GM12872 (cell line): ENCODE results near the gene CAPN15.

ENCODE experiments used
- TF ChIP-seq, protein P1 (sequence below): IDR thresholded peaks from 3 replicates; pipeline ENCODE4 v1.5.1; 2011; ENCODE audit warnings: low read depth, mild to moderate bottlenecking, low read length, moderate library complexity; ENCODE audit not compliant: insufficient read depth

Gene CAPN15

DNA sequence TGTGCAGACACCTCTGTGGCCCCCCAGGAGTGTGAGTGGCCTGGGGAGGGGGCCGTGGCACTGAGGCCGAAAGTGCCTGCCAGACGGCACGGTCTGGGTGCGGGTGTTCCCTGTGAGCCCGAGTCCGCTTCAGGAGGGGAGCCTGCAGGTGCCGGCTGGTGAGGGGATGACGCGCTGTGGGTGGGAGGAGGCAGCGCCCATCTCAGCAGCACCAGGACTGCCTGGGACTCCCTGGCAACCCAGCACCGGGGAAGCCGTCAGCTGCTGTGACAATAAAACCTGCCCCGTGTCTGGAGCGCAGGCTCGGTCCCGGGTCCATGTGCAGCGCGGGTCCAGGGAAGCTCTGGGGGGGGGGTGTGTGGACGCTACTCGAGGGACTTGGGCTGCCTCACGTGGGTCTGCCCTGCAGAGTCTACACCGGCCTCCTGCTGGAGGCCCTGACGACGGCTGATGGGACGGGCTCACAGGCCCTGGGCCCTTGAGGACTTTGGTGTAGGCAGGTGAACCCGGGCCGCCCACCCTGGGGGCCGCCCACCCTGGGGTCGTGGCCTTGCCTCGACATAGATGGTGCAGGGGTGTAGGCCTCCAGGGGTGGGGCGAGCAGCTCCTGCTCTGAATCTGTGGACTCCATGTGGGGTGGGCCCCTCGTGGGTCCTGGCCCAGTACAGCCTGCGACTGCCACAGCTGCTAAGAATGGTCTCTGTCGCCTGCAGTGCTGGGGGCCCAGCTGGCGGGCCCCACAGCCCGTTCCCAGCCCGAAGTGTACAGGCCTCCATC is 56.5 kb downstream of the CAPN15 start:
- TF ChIP-seq, protein P1, sequence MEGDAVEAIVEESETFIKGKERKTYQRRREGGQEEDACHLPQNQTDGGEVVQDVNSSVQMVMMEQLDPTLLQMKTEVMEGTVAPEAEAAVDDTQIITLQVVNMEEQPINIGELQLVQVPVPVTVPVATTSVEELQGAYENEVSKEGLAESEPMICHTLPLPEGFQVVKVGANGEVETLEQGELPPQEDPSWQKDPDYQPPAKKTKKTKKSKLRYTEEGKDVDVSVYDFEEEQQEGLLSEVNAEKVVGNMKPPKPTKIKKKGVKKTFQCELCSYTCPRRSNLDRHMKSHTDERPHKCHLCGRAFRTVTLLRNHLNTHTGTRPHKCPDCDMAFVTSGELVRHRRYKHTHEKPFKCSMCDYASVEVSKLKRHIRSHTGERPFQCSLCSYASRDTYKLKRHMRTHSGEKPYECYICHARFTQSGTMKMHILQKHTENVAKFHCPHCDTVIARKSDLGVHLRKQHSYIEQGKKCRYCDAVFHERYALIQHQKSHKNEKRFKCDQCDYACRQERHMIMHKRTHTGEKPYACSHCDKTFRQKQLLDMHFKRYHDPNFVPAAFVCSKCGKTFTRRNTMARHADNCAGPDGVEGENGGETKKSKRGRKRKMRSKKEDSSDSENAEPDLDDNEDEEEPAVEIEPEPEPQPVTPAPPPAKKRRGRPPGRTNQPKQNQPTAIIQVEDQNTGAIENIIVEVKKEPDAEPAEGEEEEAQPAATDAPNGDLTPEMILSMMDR = no peak

DNA sequence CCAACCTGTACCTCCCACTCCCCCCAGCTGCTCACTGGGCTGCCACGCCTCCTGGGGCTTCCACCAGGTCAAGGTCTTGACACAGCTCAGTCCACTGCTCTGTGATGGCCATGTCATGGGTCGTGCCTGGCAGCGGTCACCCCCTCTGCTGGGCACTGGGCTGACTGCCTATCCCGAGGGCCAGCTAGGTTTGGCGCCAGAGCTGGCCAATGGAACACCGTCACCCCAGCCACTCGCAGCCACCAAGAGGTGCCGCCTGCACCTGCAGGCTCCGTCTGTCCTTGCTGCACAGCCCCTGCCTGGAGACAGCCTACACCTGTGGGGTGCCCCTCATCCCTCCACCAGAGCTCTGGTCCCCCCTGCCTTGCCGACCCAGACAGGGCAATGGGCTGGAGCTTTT is 57.8 kb downstream of the CAPN15 start:
- TF ChIP-seq, protein P1 = 0 out of 3 replicates have a peak, but pooled peaks have one; percentile 12

DNA sequence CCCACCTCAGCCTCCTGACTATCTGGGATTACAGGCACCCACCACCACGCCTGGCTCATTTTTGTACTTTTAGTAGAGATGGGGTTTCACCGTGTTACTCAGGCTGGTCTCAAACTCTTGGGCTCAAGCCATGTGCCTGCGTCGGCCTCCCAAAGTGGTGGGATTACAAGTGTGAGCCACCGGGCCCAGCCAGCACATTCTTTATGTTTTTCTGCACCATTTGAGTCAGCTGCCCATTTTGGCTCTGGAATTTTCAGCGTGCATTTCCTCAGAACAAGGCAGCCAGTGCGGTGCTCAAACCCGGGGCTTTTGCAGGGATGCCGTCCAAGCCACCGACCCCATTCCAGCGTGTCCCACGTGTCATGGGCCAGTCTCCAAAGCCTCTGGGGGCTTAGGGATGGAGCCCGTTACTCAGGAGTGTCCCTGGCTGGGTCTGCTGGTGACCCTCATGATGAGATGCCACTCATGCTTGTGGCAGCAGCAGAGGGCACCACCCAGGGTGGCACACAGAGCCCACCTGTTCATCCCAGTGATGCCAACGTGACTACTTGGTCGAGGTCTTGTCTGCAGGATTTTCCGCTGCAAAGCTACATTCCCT is 58.6 kb downstream of the CAPN15 start:
- TF ChIP-seq, protein P1 = no peak

DNA sequence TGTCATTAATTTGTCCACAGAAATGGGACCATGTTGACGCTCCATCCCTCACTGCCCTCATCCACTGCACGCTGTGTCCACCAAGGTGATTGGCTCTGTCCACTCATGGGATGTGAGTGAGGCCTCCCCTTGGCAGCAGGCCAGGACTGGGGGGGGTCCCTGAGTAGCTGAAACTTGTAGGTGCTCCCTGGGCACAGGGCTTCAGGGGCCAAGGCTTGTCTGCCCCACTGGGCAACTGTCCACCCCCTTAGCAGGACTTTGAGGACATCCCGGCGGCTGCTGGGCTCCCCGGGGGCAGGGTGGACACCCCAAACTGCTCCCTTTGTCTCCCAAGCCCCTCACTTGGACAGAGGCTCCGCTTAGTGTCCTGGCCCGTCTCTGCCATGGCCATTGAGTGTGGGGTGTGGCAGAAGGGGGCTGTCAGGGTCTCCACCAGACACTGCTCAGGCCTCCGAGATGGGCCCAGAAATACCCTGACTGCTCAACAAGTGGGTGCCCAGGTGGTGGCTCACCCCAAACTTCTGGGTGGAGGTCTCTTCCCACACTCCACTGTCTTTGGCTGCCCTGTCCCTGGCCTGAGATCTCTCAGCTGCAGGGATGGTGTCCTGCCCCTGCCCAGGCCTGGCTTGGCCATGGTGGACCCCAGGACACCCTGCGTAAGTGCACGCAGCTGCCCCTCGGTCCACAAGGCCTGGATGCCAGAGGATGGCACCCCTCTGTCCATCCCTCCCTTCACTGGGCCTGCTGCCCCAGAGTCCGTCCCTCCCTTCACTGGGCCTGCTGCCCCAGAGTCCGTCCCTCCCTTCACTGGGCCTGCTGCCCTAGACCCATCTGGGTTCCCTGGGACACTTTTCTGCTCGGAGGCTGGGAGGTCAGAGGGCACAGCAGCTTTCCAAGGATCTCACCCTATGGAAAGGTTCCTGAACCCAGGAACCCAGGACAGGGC is 59.4 kb downstream of the CAPN15 start:
- TF ChIP-seq, protein P1 = no peak

DNA sequence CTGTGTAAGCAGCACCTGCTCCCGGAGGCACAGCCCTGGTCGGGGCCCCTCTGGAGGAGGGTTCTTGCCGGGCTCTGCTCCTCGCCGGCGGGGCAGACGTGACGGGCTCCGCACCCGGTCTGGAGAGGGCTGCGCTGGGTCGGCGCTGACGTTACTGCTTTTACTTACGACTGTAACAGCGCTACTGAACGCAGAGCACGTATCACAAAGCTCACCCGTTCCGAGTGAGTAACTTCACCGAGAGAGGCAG is 61.1 kb downstream of the CAPN15 start:
- TF ChIP-seq, protein P1 = no peak

DNA sequence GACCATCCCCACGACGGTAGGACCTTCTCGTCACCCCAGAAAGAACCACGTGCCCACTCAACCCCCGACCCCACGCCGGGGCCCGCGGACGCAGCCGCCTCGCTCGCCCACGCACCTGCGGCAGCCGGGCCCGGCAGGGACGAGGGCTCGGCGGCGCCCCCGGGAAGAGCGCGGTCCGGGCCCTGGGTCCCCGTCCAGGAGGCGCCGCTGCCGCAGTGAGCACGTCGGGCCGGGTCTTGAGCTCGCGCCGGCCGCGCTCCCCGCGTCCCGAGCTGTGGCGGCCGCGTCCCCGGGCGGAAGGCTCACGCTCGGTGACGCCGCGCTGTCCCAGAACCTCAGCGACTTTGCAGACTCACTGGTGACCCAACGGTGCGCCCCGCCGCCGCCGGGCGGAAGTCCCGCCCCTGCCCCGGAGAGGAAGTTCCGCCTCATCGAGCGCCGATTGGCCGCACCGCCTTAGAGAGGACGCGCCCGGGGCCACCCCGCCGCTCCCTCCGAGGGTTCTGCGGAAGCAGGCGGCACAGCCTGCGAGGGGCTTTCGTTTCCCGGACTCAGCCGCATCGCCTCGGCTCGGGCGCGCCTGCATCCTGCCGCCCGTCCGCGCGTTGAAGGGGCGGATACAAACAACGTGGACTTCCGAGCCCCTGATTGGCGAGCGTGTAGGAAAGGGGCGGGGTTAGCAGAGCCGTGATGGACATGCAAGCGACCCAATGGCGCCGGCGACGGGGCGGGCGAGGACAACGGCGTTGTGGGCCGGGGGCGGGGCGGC is 61.6 kb downstream of the CAPN15 start:
- TF ChIP-seq, protein P1 = no peak
